Fibroblast of skin of right biceps (primary cell): ENCODE measurements around the gene B4GALT5.

Source experiments
- DNase-seq: peaks from one replicate; pipeline ENCODE4 v3.0.0-alpha.2; 2013

B4GALT5 gene

GRCh38 chr20:49713753-49714712 is at the start of gene B4GALT5:
Gene B4GALT5, minus strand, starts transcription at chr20:49713878. Its CDS starts 188 bp downstream, at chr20:49713690.
- peak; percentile 88 for DNase-seq

- no peak for DNase-seq
Measured at GRCh38 chr20:49762940-49763766, 49.5 kb upstream of the B4GALT5 start.

GRCh38 chr20:49761888-49762287 is 48.2 kb upstream of the B4GALT5 start:
- peak; percentile 20 for DNase-seq

DNA sequence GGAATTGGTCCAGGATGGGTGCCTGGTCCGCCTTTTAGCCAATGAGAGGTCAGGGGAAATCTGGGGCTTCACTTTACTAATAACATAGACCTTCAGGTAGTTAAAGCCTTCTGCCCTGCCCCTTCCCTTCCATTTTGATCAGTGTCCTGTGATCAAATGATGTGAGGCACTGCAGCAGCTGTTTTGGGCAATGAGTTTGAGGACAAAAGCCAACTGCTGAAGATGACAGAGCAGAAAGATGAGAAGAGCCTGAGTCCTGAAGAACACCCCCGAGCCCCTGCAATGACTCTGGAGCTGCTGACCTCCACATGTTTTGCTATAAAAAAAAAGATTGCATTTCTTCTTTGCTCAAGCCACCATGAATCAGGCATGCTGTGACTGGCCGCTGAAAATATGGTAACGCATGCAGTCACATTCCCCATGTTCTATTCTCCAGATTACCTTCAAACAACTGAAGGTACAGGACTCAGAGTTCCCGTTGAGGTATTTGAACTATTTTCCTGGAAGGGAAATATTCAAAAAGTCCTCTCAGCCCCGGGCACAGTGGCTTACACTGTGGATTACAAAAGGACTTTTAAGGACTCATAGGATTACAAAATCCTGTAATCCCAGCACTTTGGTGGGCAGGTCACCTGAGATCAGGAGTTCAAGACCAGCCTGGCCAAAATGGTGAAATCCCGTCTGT is 45.7 kb upstream of the B4GALT5 start:
- DNase-seq: no peak

- DNase-seq: no peak
Measured at GRCh38 chr20:49758781-49759180, 45.1 kb upstream of the B4GALT5 start.

- no peak for DNase-seq
Measured at GRCh38 chr20:49757597-49757996, 43.9 kb upstream of the B4GALT5 start.

- DNase-seq: no peak
Measured at GRCh38 chr20:49756241-49756640, 42.6 kb upstream of the B4GALT5 start.

- no peak for DNase-seq
Measured at GRCh38 chr20:49754596-49754995, 40.9 kb upstream of the B4GALT5 start.

GRCh38 chr20:49753133-49753532 is 39.5 kb upstream of the B4GALT5 start:
- peak; percentile 10 for DNase-seq

DNA sequence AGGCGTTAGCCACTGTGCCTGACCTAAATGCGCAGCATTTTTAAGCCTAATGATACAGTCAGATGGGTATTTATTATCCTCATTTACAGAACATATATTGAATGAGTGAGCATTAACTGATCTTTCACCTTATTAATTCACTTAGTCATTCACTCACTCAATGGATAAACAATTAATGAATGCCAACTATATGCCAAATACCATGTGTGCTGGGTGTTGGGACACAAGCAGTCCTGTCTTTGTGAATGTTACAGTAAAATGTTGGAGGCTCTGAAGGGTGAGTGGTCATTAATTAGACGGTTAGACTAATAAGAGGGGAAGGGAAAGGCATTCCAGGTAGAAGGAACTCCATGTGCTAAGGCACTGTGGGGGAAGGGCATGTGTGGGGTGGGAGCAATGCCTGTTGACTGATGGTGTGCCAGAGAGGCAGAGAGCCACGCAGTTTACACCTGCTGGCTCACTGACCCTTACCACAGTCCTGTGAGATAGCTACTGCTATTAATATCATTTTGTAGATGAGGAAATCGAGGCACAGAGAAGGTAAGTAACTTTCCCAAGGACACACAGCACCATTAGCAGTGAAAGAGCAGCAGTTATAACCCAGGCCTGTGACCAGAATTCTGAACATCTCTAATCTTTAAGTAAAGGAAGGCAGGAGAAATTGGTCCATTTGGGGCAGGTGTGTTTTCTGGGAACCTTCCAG is 38.7 kb upstream of the B4GALT5 start:
- DNase-seq: no peak

DNA sequence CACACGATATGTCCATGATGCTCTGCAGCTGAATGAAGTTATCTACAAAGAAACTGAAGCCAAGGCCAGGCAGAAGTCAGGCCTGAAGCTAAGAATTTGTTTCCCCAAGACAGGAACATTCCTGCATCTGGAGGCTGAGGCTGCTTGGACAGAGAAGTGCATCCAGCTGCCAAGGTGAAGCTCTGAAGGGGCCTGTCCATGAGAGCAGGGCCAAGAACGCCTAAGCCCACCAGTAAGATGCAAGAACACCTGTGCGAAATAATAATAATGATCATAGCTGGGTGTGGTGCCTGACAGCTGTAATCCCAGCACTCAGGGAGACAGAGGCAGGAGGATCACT is 37.7 kb upstream of the B4GALT5 start:
- DNase-seq: no peak

- DNase-seq: no peak
Measured at GRCh38 chr20:49750611-49751396, 37.1 kb upstream of the B4GALT5 start.

GRCh38 chr20:49749625-49750024 is 35.9 kb upstream of the B4GALT5 start:
- no peak for DNase-seq

- no peak for DNase-seq
Measured at GRCh38 chr20:49748525-49748838, 34.8 kb upstream of the B4GALT5 start.

DNA sequence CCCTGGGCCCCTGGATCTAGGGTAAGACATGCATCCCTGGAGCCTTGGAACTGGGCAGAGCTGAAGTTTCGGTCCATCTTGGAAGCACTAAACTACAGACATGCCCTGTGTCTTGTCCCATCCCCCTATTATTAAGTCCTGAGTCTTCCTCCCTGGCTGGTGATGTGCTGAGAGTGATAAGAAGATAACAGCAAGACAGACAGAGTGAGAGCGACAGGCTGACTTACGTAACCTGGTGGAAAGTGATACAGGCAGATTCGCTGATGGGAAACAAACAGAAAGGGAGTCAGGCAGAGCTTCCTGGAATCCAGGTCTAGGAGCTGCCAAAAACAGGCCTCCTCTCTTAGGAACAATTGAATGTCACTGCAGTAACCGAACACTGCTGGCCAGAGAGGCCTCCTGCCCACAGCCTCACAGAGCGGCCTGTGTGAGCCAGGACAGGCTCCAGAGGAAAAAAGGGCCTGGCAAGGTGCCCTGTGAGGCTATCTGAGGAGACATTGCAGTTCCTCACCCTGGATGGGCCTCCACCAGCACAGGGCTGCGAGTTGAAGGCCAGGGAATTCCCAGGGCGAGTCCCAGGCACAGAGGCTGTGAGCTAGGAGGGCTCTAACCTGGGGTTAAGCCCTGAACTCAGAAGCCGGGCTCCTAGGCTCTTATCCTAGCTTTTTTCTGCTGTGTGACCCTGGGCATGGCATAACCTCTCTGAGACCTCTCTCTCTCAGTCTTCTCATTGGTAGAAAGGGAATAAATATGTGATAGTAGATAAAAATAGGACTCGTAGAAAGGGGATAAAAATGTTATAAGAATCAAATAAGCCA is 34.2 kb upstream of the B4GALT5 start:
- DNase-seq: peak; percentile 43

DNA sequence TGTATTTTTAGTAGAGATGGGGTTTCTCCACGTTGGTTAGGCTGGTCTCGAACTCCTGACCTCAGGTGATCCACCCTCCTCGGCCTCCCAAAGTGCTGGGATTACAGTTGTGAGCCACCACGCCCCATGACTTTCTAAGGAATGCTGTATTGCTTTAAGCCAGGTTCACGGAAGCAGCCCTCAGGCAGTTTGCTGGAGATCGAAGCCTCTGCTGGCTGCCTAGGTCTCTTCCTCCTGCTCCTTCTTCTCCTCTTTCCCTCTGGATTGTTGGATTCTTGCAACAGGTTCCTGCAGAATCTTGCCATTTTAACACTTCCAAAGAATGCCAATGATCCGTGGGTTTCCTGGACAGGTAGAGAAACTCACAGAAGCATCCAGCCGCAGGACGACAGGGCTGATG is 29.3 kb upstream of the B4GALT5 start:
- no peak for DNase-seq

GRCh38 chr20:49741977-49742376 is 28.3 kb upstream of the B4GALT5 start:
- DNase-seq: no peak

DNA sequence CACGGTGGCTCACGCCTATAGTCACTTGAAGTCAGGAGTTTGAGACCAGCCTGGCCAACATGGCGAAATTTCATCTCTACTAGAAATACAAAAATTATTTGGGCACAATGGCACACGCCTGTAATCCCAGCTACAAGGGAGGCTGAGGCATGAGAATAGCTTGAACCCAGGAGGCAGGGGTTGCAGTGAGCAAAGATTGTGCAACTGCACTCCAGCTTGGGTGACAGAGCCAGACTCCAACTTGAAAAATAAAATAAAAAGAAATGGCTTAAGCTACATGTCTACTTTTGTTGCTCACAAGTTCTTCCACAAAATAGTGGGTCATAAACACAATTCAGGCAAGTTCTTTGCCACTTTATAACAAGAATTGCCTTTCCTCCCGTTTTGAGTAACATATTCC is 27.1 kb upstream of the B4GALT5 start:
- DNase-seq: no peak

DNA sequence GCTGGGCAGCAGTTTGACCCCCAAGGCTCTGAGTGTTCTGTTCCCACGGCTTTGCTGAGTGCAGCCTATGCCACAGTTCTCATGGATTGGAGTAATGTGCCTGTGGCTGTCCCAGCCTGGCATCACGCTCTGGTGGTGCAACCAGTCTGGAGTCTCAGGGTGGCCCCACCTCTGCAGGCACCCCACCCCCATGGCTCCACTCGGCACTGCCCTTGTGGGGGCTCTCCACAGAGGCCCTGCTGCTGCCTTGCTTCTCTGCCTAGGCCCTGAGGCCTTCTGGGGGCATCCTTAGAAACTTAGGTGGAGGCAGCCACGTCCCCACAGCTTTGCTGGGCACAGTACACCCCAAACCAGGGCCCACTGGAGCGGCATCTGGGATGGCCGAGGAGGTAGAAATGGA is 25.4 kb upstream of the B4GALT5 start:
- no peak for DNase-seq

- no peak for DNase-seq
Measured at GRCh38 chr20:49737260-49737659, 23.6 kb upstream of the B4GALT5 start.

- peak; percentile 83 for DNase-seq
Measured at GRCh38 chr20:49729780-49730179, 16.1 kb upstream of the B4GALT5 start.
